ENCODE measurements around the gene CLPX.

DNA sequence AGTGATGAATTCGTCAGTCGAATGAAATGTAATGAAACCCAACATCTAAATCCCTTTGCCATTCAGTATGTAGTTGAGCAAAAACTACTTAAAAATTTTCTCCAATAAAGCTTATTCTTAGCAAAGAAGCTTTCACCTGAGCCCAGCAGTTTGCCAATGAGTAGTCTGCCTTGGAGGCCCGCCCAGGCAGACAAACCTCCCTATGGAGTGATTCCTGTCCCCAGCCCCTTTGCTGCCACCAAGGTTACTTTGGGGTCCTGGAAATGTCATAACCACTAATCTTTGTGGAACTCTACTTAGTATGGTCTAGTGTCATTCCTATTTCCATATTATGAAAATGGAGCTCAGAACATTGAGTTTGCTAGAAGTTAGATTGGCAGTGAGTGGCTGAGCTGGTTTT lies 82.2 kb downstream of the CLPX start:
- TF ChIP-seq, protein P1, sequence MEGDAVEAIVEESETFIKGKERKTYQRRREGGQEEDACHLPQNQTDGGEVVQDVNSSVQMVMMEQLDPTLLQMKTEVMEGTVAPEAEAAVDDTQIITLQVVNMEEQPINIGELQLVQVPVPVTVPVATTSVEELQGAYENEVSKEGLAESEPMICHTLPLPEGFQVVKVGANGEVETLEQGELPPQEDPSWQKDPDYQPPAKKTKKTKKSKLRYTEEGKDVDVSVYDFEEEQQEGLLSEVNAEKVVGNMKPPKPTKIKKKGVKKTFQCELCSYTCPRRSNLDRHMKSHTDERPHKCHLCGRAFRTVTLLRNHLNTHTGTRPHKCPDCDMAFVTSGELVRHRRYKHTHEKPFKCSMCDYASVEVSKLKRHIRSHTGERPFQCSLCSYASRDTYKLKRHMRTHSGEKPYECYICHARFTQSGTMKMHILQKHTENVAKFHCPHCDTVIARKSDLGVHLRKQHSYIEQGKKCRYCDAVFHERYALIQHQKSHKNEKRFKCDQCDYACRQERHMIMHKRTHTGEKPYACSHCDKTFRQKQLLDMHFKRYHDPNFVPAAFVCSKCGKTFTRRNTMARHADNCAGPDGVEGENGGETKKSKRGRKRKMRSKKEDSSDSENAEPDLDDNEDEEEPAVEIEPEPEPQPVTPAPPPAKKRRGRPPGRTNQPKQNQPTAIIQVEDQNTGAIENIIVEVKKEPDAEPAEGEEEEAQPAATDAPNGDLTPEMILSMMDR (IDR thresholded peaks at IDR 0.05): no peak
- TF ChIP-seq EP300 (IDR thresholded peaks at IDR 0.05) (no peak), POLR2AphosphoS5 (IDR thresholded peaks at IDR 0.05) (no peak)

Measured in upper lobe of left lung (tissue), 4 donors.